ENCODE results near the gene EFHC2.
"Not testable (repeated sequence)": the region's sequence is repeated elsewhere in the genome, so short reads cannot be mapped to it uniquely, and the experiment has no call there.

The EFHC2 gene

DNA sequence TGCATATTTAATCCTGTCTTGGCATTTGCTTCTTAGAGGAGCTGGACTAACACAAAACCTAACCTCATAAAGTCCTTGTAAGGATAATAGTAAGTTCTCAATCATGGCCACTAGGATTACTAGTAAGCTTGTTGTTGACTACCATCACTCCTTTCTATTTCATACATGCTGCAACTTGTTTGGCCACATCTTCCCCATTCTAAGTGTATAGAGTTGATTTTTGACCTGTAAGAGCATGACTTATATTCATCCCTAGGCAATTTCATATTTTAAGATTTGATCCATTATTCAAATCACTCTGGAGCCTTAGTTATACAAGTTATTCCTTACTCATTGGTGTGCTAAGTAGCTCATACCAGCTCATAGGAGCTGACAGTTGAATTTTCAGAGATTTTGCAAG lies 109.4 kb downstream of the EFHC2 start:
- no peak for DNase-seq (ENCODE audit: low read depth)

DNA sequence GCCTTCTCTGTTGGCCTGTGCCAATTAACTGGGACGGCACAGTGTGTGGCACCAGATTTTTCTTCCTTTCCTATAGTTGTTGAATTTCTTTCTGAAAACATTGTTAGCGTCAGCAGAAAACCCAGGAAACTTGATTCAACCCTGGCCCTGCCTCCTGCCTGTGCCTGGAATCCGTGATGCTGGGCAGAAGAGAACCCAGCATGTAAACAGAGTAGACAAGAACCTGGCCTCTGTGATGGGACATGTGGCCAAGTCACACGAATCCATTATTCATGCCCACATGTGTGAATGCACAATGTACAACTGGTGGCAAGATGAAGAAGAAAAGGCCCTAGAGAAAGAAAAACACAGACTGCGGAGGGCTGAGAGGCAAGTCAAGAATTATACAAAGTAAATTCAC lies 111.4 kb downstream of the EFHC2 start:
- no peak for DNase-seq (ENCODE audit: low read depth)

DNA sequence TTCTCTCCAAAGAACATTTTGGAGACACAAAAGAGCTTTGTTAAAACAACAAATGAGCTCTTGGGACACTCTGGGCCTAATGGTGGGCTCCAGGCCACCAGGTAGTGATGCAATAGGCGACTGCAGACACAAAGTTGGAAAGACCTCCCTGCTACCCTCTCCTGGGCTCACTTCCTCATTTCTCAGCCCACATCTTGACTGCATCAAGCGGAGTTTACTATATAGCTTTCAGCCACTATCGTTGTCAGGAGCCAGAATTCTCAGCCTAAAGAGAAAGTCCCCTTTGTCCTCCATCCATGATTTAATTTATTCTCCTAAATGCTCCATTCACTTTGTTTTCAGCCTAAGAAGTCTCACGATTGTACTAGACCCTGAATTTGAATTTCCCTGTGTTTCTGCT lies 114.9 kb downstream of the EFHC2 start:
- DNase-seq (ENCODE audit: low read depth) = no peak

DNA sequence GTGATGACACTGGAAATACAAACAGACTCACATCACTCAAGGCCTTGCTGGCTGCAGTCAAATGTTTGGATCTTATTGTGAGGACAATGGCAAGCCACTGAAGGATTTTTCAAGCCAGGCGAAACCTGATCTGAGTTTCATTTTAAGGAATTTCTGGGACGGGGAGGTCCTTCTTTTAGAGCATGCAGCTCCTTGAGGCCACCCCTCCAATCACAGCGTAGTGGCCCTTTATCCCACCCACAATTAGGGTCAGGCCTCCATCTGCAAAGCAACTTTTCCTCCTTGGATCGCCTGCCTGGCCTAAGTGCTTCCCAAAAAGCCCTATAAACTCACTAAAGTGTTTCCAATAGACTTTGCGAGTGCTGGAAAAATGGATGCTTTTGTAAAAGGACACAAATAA lies 115.5 kb downstream of the EFHC2 start:
- DNase-seq (ENCODE audit: low read depth) = no peak

- DNase-seq (ENCODE audit: low read depth) = no peak
Measured at GRCh38 chrX:44225667-44226066, 117.8 kb downstream of the EFHC2 start.

DNA sequence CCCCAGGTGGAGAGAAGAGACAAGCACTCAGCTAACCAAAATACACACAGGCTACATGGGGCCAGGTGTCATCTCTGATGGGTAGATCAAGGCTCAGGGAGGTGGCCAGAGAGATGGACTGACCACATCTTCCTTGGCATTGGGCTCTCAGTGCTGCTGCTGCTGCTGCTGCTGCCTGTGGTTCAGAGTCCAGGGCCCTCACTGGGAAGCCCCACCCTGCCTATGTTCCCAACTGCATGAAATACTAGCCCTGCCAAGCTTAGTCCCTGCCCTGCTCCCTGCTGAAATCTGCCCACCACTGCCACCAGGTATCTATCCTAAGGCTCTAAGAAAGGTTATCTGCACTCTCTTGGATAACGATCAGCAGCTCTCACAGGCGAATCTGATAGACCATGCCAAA lies 118.7 kb downstream of the EFHC2 start:
- DNase-seq (ENCODE audit: low read depth) = no peak

DNA sequence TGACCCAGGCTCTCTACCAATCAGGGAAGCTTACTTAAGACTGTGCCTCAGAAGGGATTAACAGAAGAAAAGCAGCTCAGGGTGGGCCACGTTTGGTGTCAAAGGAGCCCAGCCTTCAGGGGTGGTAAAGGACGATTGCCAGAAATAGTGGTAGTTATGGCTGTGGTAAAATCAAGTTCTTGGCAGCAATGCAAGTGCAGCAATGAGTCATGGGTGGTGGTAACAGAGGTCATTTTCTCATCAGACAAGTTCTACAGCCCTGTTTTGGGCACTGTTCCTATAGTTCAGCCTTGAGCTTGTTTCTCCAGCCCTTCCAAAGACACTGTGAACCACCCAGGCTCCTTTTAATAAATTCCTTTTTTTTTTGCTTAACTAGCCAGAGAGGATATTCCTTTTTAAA lies 120.3 kb downstream of the EFHC2 start:
- DNase-seq (ENCODE audit: low read depth) = no peak

DNA sequence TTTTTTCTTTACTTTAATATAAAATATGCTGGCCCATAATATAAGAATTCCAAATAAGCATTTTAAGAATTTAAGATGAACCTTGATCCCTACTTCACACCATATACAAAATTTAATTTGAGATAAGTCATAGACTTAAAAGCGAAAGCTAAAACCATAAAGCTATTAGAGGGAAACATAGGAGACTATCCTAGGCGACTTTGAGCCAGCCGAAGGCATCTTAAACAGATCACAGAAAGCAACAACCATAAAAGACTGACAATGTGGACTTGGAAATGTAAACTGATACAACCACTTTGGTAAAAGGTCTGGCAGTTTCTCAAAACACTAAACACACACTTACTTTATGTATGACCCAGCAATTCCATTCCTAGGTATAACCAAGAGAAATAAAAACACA lies 125.0 kb downstream of the EFHC2 start:
- no peak for DNase-seq (ENCODE audit: low read depth)

DNA sequence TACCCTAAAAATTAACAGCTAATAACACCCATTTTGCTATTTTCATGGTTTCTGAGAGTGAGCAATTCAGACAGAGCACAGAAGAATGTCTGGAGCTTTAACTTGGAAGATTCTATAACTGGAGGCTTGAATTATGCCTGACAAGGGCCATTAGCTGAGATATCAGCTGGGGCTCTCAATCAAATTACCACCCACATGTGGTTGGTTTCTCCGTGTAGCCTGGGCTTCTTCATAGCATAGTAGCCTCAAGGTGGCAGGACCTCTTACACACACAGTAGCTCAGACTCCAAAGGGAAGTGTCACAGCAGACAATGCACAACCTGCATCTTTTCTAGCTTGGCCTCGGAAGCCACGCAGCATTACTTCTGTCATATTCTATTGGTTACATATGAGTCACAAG lies 127.3 kb downstream of the EFHC2 start:
- DNase-seq (ENCODE audit: low read depth) = no peak

- DNase-seq (ENCODE audit: low read depth) = no peak
Measured at GRCh38 chrX:44203791-44204190, 139.7 kb downstream of the EFHC2 start.

- DNase-seq (ENCODE audit: low read depth) = no peak
Measured at GRCh38 chrX:44202596-44202995, 140.9 kb downstream of the EFHC2 start.

- no peak for DNase-seq (ENCODE audit: low read depth)
Measured at GRCh38 chrX:44189116-44189515, 154.4 kb downstream of the EFHC2 start.

- not testable (repeated sequence) for DNase-seq (ENCODE audit: low read depth)
Measured at GRCh38 chrX:44187915-44188314, 155.6 kb downstream of the EFHC2 start.

DNA sequence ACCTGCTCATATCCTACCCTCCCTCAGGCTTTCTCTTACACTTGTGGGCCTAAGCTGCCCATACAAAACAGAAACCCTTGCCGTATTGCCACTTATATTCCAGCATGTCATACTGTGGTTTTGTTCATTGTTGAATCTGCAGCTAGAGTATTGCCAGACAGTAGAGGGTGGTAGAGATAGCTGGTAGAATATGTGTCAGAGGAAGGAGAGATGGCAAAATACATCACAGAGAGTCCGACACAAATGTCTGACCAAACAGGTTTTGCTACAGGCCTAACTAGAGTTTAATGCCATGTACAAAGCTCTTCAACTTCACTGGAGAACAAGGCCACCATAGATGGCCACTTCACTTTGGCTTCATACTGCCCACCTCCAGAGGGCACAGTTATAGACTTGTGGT lies 160.1 kb downstream of the EFHC2 start:
- no peak for DNase-seq (ENCODE audit: low read depth)

- no peak for DNase-seq (ENCODE audit: low read depth)
Measured at GRCh38 chrX:44178274-44179053, 165.0 kb downstream of the EFHC2 start.

DNA sequence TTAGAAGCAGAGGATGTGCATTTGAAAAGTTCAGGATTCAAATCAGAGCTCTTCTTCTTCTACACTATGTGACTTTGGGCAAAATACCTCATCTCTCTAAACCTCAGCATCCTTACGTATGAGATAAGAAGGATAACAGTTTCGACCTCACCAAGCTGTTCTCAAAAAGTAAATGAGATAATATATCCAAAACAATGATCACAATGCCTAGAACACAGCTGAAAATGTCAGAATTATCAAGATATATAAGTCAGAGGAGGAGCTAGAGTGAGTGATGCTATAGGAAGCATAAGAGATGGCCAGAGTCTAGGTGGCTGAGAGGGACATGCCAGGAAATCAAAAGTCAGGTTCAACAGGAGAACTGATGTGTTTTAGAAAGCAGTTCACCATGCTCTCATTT lies 168.0 kb downstream of the EFHC2 start:
- DNase-seq (ENCODE audit: low read depth) = no peak

DNA sequence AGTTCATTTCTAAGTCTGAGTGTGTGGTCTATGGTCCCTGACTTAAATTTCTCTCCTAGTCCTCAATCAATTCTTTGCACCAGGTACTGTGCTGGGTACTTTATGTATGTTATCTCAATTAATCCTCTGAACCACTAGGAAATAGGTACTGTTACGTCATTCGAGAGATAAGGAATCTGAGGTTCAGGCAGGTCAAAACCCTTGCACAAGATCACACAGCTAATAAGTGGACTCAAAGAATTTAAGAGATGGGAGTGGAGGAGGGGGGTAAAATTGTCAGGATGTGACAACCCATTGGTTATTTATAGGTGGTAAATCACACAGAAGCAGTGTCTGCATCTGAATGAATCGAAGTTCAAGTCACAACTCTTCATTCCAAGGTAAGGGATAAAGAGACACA lies 169.4 kb downstream of the EFHC2 start:
- DNase-seq (ENCODE audit: low read depth) = no peak

GRCh38 chrX:44173219-44173618 lies 170.3 kb downstream of the EFHC2 start:
- no peak for DNase-seq (ENCODE audit: low read depth)

DNA sequence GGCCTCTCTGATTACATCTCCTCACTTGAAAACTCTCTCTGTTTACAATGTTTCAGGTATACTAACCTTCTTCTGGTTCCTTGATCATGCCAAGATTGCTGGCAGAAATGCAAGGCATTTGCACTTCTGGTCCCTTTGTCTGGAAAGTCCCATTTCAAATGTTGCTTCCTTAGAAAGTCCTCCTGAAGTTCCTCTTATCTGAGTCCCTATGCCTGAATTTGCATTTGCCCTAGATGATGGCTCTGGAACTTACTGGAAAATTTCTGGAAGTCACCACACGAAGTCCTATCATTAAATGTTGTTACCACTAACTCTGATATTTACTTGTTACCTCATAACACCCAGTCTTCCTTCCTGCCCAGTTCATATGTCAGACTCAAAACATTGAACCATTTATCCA lies 176.4 kb downstream of the EFHC2 start:
- DNase-seq (ENCODE audit: low read depth) = no peak

DNA sequence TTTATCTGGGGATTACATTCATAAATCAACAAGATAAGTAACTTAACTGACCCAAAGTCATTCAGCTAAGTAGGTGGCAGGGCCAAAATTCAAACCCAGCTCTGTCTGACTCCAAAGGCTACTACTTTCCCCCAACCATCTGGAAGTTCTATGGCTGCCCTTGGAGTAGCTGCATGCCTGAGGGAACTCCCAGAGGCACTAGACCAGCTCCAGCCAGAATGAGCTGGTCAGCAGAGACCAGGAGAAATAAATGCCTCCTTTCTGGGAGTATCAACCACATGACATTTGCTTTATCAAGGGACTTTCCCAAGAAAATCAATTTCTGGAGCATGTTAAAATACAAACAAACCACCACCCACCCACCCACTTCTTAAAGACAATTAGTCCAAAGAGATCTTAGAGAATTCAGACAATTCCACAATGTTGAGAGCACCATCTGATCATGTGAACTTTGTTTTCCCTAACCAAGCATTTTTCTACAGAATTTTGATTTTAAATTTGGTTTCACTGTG lies 180.5 kb downstream of the EFHC2 start:
- no peak for DNase-seq (ENCODE audit: low read depth)

DNA sequence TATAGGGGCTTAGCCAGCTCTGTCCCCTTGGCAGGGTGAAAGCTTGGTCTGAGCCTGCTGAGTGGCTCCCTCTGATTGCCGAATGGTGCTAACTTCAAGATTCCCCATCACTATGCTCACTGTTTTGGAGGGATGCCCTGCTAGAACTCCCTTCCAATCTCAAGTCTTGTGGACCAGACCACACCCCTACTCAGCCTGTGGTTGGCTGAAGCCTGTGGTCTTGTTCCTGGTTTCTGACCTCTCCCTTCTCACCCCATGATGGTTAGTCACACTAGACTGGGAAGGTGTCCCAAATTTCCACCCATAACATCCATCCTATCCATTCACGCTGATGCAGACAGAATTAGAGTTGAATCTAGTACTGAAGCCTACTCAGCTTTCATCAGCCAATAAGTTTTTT lies 185.6 kb downstream of the EFHC2 start:
- no peak for DNase-seq (ENCODE audit: low read depth)

DNA sequence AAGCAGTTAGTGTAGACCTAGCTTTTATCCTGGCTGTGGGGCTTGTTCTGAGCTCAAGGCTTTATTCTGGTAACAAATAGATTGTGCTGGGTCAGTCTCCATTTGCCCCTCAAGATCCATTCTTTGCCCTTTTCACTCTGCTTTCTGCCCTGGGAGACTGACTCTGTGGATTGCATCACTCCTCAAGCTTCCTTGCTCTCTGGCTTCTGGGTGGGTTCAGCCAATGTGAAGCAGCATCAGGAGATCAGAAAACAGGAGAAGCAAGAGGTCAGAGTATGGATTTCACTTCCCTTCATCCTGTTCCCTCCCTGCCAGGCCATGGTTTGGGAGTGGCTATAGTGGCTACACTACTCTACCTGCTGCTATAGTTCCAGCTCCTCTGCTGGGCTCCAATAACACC lies 186.2 kb downstream of the EFHC2 start:
- DNase-seq (ENCODE audit: low read depth) = no peak

DNA sequence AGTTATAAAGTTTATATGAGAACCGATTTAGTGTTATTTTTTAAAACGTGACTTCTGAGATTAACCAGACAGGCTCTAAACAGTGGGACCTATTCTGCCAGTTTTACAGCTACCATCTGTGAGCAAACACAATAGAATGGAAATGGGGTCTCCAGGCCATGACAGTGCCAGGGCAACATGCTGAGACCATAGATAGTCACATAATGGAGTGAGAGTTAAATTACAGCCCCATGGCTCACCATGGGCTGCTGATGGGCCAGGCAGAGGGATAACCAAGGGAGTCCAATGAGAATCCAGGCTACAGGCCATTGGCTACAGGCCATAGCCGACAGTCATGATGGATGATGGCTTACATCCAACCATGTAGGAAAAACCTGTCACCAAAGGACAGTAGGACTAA lies 186.7 kb downstream of the EFHC2 start:
- no peak for DNase-seq (ENCODE audit: low read depth)

DNA sequence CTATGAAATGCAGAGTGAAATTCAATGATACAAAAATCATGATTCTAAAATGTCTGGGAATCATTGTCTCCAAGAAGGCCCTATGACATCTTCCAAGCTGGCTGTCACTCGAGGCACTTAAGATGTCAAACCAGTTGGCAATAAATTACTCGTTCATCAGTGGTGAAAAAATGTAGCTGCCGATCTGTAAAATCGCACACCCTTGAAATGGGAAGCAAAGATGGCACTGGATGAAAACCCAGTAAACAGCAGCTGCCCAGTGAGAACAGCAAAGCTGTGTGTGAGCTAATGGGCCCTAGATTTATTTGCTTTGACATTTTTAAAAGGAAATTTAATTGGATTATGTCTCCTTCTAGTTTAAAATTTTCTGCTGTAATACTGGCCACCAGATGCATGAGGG lies 188.3 kb downstream of the EFHC2 start:
- DNase-seq (ENCODE audit: low read depth) = no peak
